Small intestine (tissue), 7 donors: Measurements from ENCODE around the gene TRAPPC12. TPM values are rescaled to one million over a fixed set of nuclear protein-coding genes. Genes with fewer than 3 reads are reported as not detected.

ENCODE experiments used
- DNase-seq, 2 donors: peaks; one replicate each; pipeline versions ENCODE4 v3.0.0 to v3.0.0-alpha.2; 2013
- FAIRE-seq: peaks from 2 replicates; lab custom pipeline; 2012; peaks lifted over from hg19 to GRCh38; lab: Jason Lieb, UNC
- H3K27ac ChIP-seq, 3 donors: one replicate each; pipeline ENCODE4 v1.5.1; 2013; ENCODE audit warnings: low read length in 2 of 3, mild to moderate bottlenecking in 2 of 3, control low read depth in 1 of 3, inconsistent platforms in 1 of 3, low read depth in 1 of 3, moderate library complexity in 1 of 3
- H3K27me3 ChIP-seq, 3 donors: one replicate each; pipeline ENCODE4 v1.6.1; 2013; ENCODE audit warnings: low read length in 3 of 3, inconsistent platforms in 1 of 3; ENCODE audit not compliant: control insufficient read depth in 3 of 3, insufficient read depth in 3 of 3
- H3K36me3 ChIP-seq, 3 donors: one replicate each; pipeline ENCODE4 v1.6.1; 2013; ENCODE audit warnings: low read length in 3 of 3, inconsistent platforms in 1 of 3, low read depth in 1 of 3, mild to moderate bottlenecking in 1 of 3, moderate library complexity in 1 of 3; ENCODE audit not compliant: control insufficient read depth in 3 of 3, insufficient read depth in 2 of 3
- H3K4me1 ChIP-seq, 3 donors: one replicate each; pipeline ENCODE4 v1.6.1; 2013; ENCODE audit warnings: low read length in 2 of 3, inconsistent platforms in 1 of 3, low read depth in 1 of 3, mild to moderate bottlenecking in 1 of 3, moderate library complexity in 1 of 3; ENCODE audit not compliant: control insufficient read depth in 3 of 3, insufficient read depth in 2 of 3
- H3K4me3 ChIP-seq, 3 donors: one replicate each; pipeline ENCODE4 v1.5.1; 2013; ENCODE audit warnings: low read length in 3 of 3, control low read depth in 1 of 3, inconsistent platforms in 1 of 3, low read depth in 1 of 3, mild to moderate bottlenecking in 1 of 3, moderate library complexity in 1 of 3
- H3K9me3 ChIP-seq, 2 donors: one replicate each; pipeline ENCODE4 v1.6.1; 2013; ENCODE audit warnings: low read depth in 1 of 2, low read length in 1 of 2; ENCODE audit not compliant: control insufficient read depth in 2 of 2, insufficient read depth in 1 of 2
- WGBS, 3 donors: extraction: QIAGEN DNeasy Blood & Tissue Kit; methylation state at CpG; one replicate each; pipeline ENCODE4 v1.1.7; 2013; 5-methylcytosine and 5-hydroxymethylcytosine counted together
- polyA plus RNA-seq, 4 donors: library from polyadenylated mRNA; stranded (reverse) in 3 of 4; unstranded in 1 of 4; fragments of 200-250 nt in 3 of 4; fragments of 120-200 nt in 1 of 4; gene quantifications; one replicate each; pipeline versions ENCODE4 v1.2.1 to v1.2.3, GENCODE V29; 2013
- donor health status: healthy with polysubstance abuse.
- donor health status: control.
- donor health status: control.
- donor health status: Bipolar disorder and iron deficiency.
- donor health status: healthy.

The TRAPPC12 gene
- polyA plus RNA-seq, 4 donors: 43.9 to 120 (median 87.9) TPM

DNA sequence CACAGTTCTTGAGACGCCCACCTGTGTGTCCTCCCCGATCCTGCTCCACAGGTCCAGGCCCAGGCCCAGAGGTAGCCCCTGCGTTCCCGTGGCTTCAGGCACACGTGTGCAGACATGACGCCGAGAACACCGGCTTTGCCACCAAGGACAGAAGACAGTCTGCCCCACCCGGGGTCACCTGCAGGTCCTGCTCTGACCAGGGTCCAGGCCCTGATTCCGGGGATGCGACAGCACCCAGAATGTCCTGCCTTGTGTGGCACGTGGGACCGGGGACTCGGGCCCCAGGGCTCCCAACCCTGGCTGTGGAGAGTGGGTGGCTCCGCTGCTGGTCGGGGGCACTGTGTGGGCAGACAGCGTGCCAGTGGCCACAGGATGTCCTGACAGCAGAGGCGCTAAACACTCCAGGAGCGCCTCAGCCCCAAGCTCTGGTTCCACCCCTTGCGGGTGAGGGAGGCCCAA, 102.9 kb downstream of the TRAPPC12 start:
- WGBS, 3 donors: 92 to 96% (median 94%) methylated on average over 20 of the region's 20 CpGs
- FAIRE-seq: no peak
- no peak overlapping the region for H3K27ac ChIP-seq
- no peaks in the 10 kb centered on the region for H3K27me3 ChIP-seq
- H3K4me3 ChIP-seq: no peak overlapping the region
- peaks cover 0 to 9% of the 10 kb centered on the region in 2 donors for H3K9me3 ChIP-seq
- peaks cover 0 to 53% (median 3%) of the 10 kb centered on the region in 3 donors for H3K36me3 ChIP-seq
- peaks cover 0 to 17% (median 0%) of the 10 kb centered on the region in 3 donors for H3K4me1 ChIP-seq
- no peak for DNase-seq

DNA sequence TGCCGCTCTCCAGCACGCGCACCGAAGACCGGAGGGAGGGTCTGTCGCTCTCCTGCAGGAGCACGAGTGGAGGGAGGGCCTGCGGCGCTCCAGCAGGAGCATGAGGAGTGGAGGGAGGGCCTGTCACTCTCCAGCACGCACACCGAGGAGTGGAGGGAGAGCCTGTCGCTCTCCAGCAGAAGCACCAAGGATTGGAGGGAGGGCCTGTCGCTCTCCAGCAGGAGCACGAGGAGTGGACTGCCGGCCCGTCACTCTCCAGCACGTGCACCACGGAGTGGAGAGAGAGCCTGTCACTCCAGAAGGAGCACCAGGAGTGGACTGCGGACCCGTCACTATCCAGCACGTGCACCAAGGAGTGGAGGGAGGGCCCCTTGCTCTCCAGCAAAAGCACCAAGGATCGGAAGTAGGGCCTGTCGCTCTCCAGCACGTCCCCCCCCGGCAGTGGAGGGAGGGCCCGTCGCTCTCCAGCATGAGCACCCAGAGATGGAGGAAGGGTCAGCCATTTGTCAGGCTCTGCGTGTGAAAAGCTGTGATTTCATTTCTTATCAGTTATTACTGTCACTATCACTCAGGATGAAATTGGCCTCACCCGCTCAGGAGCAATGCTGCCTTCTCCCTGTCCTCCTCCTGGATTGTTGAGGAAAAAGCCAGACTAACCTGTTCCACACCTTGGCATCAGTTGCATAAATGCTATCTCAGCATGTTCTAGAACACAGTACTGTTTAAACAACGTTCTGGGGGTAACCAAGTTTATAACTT, 103.9 kb downstream of the TRAPPC12 start:
- WGBS, 3 donors: 54 to 69% (median 61%) methylated on average over 27 to 30 of the region's 30 CpGs
- H3K27ac ChIP-seq: no peak overlapping the region
- FAIRE-seq (no peak), DNase-seq (peak; percentile 73 to 95)
- peaks cover 0 to 47% (median 3%) of the 10 kb centered on the region in 3 donors for H3K36me3 ChIP-seq
- H3K27me3 ChIP-seq: no peaks in the 10 kb centered on the region
- peaks cover 0 to 12% of the 10 kb centered on the region in 2 donors for H3K9me3 ChIP-seq
- peaks cover 0 to 17% (median 0%) of the 10 kb centered on the region in 3 donors for H3K4me1 ChIP-seq
- H3K4me3 ChIP-seq: no peak overlapping the region

DNA sequence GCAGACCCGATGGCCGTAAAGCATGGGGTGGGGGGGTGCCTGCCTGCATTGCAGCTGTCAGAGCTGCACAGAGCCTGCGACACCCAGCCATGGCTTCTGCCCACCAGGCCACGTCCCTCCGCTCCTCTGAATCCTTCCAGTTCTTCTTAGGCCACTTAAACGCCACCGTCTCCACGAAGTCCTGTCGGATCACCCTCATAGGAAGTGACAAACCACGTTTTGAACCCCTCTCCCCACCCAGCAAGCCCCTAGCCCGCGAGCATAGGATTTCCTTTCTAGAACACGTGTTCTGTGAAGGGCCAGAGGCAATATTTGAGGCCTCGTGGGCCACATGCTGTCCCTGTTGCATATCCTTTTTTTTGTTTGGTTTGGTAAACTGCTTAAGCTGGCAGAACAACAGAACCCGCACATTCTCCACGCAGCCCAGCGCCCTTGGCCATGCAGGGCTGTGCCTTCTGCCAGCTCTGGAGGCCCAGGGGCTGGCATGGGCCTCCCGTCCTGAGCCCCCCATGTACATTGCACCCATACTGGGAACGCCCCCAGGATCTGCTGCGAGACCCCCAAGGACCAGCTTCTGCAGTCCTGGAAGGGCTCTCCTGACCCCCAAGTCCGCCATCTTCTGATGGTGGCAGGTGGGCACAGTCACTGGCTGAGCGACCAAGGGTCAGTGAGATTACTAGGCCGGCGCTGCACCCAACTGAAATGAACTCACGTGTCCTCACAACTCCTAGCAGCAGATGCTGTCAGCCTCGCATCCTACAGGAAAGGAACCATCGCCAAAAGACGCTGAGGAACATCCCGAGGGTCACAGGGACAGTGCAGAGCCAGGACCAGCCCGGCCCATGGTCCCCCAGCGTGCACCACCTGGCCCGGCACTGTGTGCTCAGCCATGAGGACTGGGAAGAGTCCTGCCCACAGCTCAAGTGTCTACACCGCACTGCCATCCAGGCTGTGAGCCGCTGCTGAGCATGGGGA, 104.8 kb downstream of the TRAPPC12 start:
- H3K27me3 ChIP-seq: no peaks in the 10 kb centered on the region
- DNase-seq (no peak), FAIRE-seq (no peak)
- peaks cover 0 to 12% of the 10 kb centered on the region in 2 donors for H3K9me3 ChIP-seq
- no peak overlapping the region for H3K27ac ChIP-seq
- H3K4me3 ChIP-seq: no peak overlapping the region
- H3K4me1 ChIP-seq: peaks cover 0 to 22% (median 0%) of the 10 kb centered on the region in 3 donors
- H3K36me3 ChIP-seq: peaks cover 0 to 38% (median 3%) of the 10 kb centered on the region in 3 donors
- 86 to 92% (median 88%) methylated on average over 34 of the region's 34 CpGs for WGBS, 3 donors

DNA sequence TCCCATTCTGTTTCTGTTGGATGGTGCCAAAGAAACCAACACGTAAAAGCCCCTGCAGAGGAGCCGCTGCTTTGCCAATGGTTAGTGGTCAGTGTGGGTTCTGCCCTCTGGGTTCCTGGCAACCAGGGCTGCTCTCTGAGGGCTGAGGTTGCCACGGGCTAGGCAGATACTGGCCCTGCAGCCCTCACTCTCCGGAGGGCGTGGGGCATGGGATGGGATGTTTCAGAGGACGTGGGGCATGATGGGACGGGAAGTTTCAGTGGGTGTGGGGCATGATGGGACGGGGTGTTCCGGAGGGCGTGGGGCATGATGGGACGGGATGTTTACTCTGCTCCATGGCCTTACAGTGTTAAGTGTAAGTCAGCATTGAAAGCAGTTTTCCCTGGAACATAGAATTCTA, 105.7 kb downstream of the TRAPPC12 start:
- Histone ChIP-seq H3K27me3 (no peaks in the 10 kb centered on the region), H3K9me3 (peaks cover 0 to 12% of the 10 kb centered on the region in 2 donors), H3K4me3 (no peak overlapping the region), H3K27ac (no peak overlapping the region), H3K4me1 (peaks cover 0 to 22% (median 0%) of the 10 kb centered on the region in 3 donors), H3K36me3 (peaks cover 0 to 31% (median 0%) of the 10 kb centered on the region in 3 donors)
- FAIRE-seq: no peak
- DNase-seq: no peak
- WGBS, 3 donors: 90 to 95% (median 93%) methylated on average over 11 of the region's 11 CpGs

DNA sequence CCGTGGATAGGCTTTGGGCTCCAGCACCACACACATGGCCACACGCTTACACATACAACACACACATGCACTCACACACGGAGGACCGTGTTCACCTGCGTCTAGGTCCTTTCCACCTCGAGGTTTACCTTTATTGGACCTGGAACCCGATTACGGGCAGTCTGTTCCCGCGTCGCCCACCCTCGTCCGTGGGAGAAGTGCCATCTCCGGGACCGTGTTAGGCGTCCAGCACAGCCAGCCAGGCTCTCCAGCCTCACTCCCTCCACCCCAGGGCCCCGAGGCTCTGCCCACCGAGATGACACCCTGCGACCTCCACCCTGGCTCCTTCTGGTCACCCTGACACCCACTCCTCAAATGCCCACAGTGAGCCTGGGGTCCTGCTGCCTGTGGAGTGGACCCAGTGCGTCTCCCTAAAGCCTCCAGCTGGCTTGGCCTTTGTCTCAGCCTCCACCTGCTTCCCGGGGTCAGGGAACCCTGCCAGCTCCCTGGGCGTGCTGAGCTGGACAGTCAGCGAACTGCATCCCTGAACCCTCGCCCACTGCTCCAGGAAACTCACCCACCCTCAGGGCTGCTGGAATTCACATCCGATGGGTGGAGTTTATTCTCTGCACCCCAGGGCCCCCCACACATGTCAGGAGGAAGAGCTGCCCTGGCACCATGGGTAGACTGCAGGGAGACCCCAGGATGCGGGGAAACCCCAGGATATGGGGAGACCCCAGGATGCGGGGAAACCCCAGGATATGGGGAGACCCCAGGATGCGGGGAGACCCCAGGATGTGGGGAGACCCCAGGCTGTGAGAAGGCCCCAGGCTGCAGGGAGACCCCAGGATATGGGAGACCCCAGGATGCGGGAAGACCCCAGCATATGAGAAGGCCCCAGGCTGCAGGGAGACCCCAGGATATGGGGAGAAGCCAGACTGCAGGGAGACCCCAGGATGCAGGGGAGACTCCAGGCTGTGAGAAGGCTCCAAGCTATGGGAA, 106.8 kb downstream of the TRAPPC12 start:
- no peak overlapping the region for H3K27ac ChIP-seq
- peaks cover 0 to 12% of the 10 kb centered on the region in 2 donors for H3K9me3 ChIP-seq
- DNase-seq: no peak
- H3K4me1 ChIP-seq: peaks cover 0 to 14% (median 0%) of the 10 kb centered on the region in 3 donors
- 90 to 93% (median 91%) methylated on average over 29 of the region's 29 CpGs for WGBS, 3 donors
- H3K36me3 ChIP-seq: peaks cover 0 to 31% (median 0%) of the 10 kb centered on the region in 3 donors
- no peak overlapping the region for H3K4me3 ChIP-seq
- no peak for FAIRE-seq
- H3K27me3 ChIP-seq: no peaks in the 10 kb centered on the region

DNA sequence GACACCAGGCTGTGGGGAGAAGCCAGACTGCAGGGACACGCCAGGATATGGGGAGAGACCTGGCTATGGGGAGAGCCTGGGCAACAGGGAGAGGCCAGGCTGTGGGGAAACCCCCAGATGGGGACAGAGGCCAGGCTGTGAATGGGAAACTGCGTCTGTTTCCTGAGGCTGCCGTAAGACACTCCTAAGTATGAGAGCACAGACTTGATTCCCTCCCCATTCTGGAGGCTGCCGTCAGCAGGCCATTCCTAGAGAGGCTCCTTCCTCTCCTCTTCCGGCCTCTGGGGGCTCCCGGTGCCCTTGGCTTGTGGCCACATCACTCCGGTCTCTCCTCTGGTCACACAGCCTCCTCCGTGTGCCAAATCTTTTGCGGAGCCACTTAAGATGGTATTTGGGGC, 107.5 kb downstream of the TRAPPC12 start:
- DNase-seq (no peak), FAIRE-seq (no peak)
- H3K27me3 ChIP-seq: no peaks in the 10 kb centered on the region
- no peak overlapping the region for H3K27ac ChIP-seq
- H3K4me1 ChIP-seq: peaks cover 0 to 14% (median 0%) of the 10 kb centered on the region in 3 donors
- H3K36me3 ChIP-seq: peaks cover 0 to 25% (median 0%) of the 10 kb centered on the region in 3 donors
- WGBS, 3 donors: 79 to 90% (median 87%) methylated on average over 9 of the region's 9 CpGs
- no peak overlapping the region for H3K4me3 ChIP-seq
- H3K9me3 ChIP-seq: peaks cover 0 to 12% of the 10 kb centered on the region in 2 donors

DNA sequence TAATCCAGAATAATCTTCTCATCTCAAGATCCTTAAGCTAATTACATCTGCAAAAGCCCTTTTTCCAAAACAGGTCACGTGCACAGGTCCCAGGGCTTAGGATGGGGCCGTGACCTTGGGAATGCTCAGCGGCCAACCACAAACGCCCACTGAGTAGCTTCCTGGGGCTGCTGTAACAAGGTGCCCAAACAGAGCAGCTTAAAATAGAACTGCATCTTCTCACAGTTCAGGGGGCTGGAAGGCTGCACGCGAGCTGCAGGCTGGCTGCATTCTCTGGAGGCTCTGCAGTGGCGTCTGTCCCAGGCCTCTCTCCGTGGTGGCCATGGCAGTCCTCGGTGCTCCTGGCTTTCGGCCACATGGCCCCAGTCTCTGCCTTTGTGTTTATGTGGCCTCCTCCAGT, 107.9 kb downstream of the TRAPPC12 start:
- Histone ChIP-seq H3K27ac (no peak overlapping the region), H3K27me3 (no peaks in the 10 kb centered on the region), H3K9me3 (peaks cover 0 to 12% of the 10 kb centered on the region in 2 donors), H3K4me3 (no peak overlapping the region), H3K36me3 (peaks cover 0 to 21% (median 0%) of the 10 kb centered on the region in 3 donors), H3K4me1 (peaks cover 0 to 14% (median 0%) of the 10 kb centered on the region in 3 donors)
- DNase-seq (no peak), FAIRE-seq (no peak)
- 75 to 91% (median 83%) methylated on average over 10 of the region's 10 CpGs for WGBS, 3 donors
